NCI-H1092 (cell line): Measurements from ENCODE around the gene RAD17.
A peak's percentile ranks its signal among the peaks of the same experiment; 100 is the strongest.
"Not testable (repeated sequence)": the region's sequence is repeated elsewhere in the genome, so short reads cannot be mapped to it uniquely, and the experiment has no call there.

ENCODE experiments used
- DNase-seq: peaks from one replicate; lab custom pipeline; 2025; lab: John Stamatoyannopoulos, UW

The RAD17 gene

GRCh38 chr5:69369340-69370121 lies at the start of gene RAD17, which contains the start of the genes AK6 and TAF9:
Gene RAD17, plus strand, starts transcription at chr5:69369818. Its CDS starts 2,391 bp downstream, at chr5:69372209.
Gene AK6, minus strand, starts transcription at chr5:69369520. Its CDS starts 30 bp downstream, at chr5:69369490.
Gene TAF9, minus strand, starts transcription at chr5:69369520. Its CDS starts 3,783 bp downstream, at chr5:69365737.
- DNase-seq = peak; percentile 80

- no peak for DNase-seq
These were observed 43.3 kb upstream of the RAD17 start for GRCh38 chr5:69326365-69326764.

GRCh38 chr5:69329905-69330489 lies 39.6 kb upstream of the RAD17 start:
- DNase-seq = no peak

GRCh38 chr5:69331528-69332445 lies 37.8 kb upstream of the RAD17 start:
- DNase-seq = no peak

GRCh38 chr5:69333668-69334315 lies 35.8 kb upstream of the RAD17 start:
- not testable (repeated sequence) for DNase-seq

GRCh38 chr5:69334793-69335268 lies 34.8 kb upstream of the RAD17 start:
- peak; percentile 55 for DNase-seq

GRCh38 chr5:69335341-69335935 lies 34.2 kb upstream of the RAD17 start:
- no peak for DNase-seq

GRCh38 chr5:69341520-69342161 lies 28.0 kb upstream of the RAD17 start:
- DNase-seq = no peak

GRCh38 chr5:69343083-69343482 lies 26.5 kb upstream of the RAD17 start:
- DNase-seq = no peak

- DNase-seq = no peak
These were observed 19.0 kb upstream of the RAD17 start for GRCh38 chr5:69350664-69351063.

GRCh38 chr5:69359699-69360098 lies 9.9 kb upstream of the RAD17 start:
- DNase-seq = no peak

GRCh38 chr5:69360442-69360841 lies 9.2 kb upstream of the RAD17 start:
- DNase-seq = no peak

- no peak for DNase-seq
These were observed 5.2 kb upstream of the RAD17 start for GRCh38 chr5:69364414-69364813.

GRCh38 chr5:69364850-69365249 lies 4.8 kb upstream of the RAD17 start:
- DNase-seq = no peak

- no peak for DNase-seq
These were observed 1.8 kb upstream of the RAD17 start for GRCh38 chr5:69367697-69368279.

- no peak for DNase-seq
These were observed 919 bp upstream of the RAD17 start for GRCh38 chr5:69368458-69369339.

- not testable (repeated sequence) for DNase-seq
These were observed 717 bp downstream of the RAD17 start for GRCh38 chr5:69370335-69370734.

- no peak for DNase-seq
These were observed 2.8 kb downstream of the RAD17 start for GRCh38 chr5:69372394-69372793.

GRCh38 chr5:69374911-69375446 lies 5.4 kb downstream of the RAD17 start:
- DNase-seq = no peak
